GM13976 (cell line): ENCODE results near the gene SUSD4.

ENCODE experiments used
- DNase-seq: peaks from one replicate; pipeline ENCODE4 v3.0.0; 2012; ENCODE audit warnings: low spot score
- CTCF ChIP-seq: IDR thresholded peaks from 2 replicates; pipeline ENCODE4 v1.5.1; 2012; ENCODE audit warnings: borderline replicate concordance, mild to moderate bottlenecking; ENCODE audit not compliant: insufficient read depth; ENCODE audit errors: extremely low read depth, missing control alignments, control extremely low read depth
- in situ Hi-C: fragments of 300-500 bp; cut with MboI; formaldehyde crosslinking; loops from one replicate; pipeline ENCODE4 v1.12.0; 2022; ENCODE audit warnings: low sequenced_read_pairs, mixed read lengths, inconsistent platforms; ENCODE audit not compliant: unreplicated experiment

Gene SUSD4

GRCh38 chr1:223212441-223212840 lies 151.5 kb downstream of the SUSD4 start:
- TF ChIP-seq CTCF = no peak
- DNase-seq = no peak
- in situ Hi-C loops = no loop called here

- no peak for TF ChIP-seq CTCF
- in situ Hi-C loops = no loop called here
- DNase-seq = no peak
Observed at GRCh38 chr1:223211323-223211985, 152.5 kb downstream of the SUSD4 start.

GRCh38 chr1:223210788-223211120 lies 153.2 kb downstream of the SUSD4 start:
- no peak for TF ChIP-seq CTCF
- in situ Hi-C loops = no loop called here
- no peak for DNase-seq

GRCh38 chr1:223209992-223210787 lies 153.8 kb downstream of the SUSD4 start:
- TF ChIP-seq CTCF = no peak
- in situ Hi-C loops = no loop called here
- DNase-seq = no peak

GRCh38 chr1:223209293-223209898 lies 154.6 kb downstream of the SUSD4 start:
- no peak for TF ChIP-seq CTCF
- DNase-seq = no peak
- in situ Hi-C loops = no loop called here

GRCh38 chr1:223208164-223209076 lies 155.6 kb downstream of the SUSD4 start:
- no peak for DNase-seq
- in situ Hi-C loops = no loop called here
- no peak for TF ChIP-seq CTCF
